CD4-positive, alpha-beta T cell treated with Interleukin-17A for 4 hours (primary cell): Measurements from ENCODE around the gene PTPN1.
"Not testable (repeated sequence)": the region's sequence is repeated elsewhere in the genome, so short reads cannot be mapped to it uniquely, and the experiment has no call there.

Source experiments
- DNase-seq: peaks from one replicate; pipeline ENCODE4 v3.0.0-alpha.2; 2020; ENCODE audit warnings: mixed read lengths

The PTPN1 gene

DNA sequence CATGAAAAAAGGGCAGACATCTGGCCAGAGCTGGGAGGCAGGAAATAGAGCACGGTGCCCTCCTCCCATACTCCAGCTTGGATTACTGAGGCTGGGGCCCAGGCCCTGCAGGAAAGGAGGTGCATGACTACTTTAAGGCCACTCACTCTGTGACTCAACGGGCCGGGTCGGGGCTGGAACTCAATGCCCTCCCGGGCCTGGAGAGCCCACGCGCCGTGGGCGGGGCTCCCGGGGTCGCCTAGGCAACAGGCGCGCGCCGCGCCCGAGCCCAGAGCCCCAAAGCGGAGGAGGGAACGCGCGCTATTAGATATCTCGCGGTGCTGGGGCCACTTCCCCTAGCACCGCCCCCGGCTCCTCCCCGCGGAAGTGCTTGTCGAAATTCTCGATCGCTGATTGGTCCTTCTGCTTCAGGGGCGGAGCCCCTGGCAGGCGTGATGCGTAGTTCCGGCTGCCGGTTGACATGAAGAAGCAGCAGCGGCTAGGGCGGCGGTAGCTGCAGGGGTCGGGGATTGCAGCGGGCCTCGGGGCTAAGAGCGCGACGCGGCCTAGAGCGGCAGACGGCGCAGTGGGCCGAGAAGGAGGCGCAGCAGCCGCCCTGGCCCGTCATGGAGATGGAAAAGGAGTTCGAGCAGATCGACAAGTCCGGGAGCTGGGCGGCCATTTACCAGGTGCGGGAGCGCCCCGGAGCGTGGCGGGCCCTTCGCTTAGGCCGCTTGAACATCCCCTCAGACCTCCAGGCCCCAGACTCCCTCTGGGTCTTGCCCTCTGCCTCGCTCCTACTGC, at the start of gene PTPN1:
Gene PTPN1, plus strand, starts transcription at position 461 of the 783 bp plus-strand sequence. Its CDS starts 145 bp downstream, at position 606.
- DNase-seq, result peak; percentile 99

DNA sequence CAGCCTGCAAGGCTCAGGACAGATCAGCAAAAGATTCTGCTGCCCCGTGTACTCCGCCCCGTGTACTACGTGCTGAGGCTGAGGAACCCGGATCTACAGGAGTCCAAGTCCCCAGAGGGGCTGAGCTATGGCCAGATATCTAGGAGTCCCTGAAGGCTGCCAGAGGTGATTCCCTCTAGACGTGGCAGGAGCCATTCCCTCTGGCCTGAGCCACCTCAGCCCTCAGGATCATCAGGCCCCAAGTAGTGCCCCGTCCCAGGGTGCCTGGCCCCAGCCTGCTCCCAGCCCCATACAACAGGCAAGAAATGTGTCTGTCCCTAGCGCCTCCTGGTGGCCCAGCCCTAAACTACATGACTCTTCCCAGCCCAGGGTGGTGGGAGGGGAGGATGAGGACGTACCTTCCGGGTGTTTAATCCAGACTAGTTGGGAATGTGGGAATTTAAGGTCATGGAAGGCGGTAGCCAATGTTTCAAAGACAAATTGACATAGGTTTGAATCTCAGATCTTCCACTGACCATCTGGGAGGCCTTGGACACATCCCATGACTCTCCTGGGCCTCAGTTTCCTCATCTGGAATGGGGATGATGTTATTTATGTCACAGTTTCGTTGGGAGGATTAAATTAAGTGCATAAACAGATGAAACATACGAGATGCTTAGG, 49.4 kb upstream of the PTPN1 start:
- peak; percentile 83 for DNase-seq

DNA sequence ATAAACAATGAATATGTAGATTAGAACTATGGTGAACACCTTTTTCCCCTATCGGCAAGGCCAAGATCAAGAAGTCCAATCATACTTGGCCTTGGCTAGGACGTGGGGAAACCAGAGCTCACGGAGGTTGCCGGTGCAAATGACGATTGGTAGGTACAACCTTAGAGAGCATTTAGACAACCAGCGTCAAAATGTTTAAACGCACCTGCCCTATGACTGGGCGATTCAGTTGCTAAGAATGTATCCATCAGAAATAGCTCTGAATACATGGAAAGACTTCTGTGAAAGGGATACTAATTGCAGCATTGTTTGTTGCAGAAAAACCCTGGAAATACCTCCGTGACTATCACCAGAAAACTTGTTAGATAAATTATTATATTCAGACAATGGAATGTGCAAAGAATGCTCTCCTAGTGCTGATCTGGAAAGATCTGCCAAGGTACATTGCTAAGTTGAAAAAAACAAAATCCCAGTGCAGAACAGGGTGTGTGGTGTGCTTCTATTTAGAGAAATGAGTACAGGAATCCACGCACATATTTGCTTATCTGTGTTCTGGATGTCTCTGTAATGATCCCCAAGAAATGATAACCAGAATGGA, 48.0 kb upstream of the PTPN1 start:
- DNase-seq, result no peak

DNA sequence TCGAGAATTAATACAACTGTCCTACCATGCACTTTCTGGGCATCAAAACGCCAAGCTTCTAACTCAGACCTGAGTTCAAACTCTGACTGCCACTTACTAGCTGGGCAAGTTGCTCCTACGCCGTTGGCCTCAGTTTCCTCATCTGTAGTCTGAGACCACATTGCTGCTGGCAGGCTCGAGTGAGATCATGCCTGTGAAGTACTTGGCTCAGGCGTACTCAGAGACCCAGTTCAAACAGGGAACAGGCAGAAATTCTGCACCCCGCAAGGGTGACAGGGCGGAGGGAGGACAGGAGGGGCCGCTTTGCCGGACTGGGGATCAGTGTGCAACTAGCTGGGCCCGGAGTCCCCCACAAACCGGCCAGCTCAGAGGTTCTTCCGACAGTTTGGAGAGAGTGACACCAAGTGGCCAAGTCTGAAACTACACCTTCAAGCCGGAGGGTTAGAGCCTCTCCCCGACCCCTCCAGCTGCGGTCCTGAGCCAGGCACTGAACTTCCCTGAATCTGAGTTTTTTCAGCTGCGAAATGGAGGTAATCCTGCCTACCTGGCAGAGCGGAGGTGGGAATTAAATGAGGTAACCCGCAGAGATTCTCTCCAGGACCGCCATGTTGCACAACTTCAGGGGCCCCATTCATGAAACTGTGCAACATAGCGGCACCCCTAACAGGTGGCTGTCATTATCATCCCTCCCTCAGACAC, 46.0 kb upstream of the PTPN1 start:
- DNase-seq, result peak; percentile 65

DNA sequence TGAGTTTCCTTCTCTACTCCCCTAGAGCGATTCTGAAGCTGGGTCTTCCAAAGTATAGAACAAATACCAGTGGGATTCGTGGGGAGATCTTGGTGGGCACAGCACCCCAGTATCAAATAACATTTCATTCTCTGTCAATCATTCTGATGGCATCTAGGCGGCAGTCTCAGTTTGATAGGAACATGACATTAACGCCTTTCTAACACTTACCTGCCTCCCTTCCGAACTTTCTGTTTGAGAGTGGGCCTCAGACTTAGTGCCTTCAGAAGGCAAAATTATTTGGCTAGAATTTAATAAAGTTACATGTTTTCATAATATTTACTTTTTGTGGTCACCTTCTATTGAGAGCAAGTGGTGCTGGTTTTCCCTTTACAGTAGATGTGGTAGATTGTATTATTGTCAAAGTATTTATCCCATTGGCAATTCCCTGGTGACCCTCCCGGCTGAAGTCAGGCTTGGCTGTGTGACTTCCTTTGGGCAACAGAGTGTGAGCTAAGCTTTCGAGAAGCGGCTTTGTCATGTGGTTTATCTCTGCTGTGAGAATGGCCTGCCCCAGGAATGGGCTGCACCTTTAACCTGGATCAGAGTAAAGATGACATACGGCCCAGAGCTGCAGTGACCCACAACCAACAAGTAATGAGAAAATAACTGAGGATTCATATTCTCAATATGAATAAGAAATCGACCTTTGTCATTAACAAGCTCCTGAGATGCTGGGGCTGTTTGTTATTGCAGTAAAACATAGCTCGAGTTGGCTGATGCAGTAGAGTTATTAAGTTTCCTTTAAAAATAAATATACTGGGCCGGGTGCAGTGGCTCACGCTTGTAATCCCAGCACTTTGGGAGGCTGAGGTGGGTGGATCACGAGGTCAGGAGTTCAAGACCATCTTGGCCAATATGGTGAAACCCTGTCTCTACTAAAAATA, 45.2 kb upstream of the PTPN1 start:
- DNase-seq, result no peak

DNA sequence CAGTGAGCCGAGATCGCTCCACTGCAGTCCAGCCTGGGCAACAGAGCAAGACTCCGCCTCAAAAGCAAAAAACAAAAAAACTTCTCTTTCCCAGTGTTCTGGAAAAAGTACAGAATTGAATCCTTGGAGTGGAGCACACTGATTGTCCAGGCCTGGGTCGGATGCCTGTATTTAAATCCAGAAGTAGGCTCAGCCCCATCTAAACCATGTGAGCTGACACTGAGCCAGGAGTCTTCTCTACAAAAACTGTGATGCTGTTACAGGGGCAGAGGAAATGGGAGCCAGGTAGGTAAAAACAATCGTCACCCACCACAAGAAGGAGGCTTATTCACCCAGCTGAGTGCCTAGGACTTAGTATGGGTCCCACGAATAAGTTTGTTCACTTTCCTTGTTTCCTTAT, 43.0 kb upstream of the PTPN1 start:
- DNase-seq, result no peak

DNA sequence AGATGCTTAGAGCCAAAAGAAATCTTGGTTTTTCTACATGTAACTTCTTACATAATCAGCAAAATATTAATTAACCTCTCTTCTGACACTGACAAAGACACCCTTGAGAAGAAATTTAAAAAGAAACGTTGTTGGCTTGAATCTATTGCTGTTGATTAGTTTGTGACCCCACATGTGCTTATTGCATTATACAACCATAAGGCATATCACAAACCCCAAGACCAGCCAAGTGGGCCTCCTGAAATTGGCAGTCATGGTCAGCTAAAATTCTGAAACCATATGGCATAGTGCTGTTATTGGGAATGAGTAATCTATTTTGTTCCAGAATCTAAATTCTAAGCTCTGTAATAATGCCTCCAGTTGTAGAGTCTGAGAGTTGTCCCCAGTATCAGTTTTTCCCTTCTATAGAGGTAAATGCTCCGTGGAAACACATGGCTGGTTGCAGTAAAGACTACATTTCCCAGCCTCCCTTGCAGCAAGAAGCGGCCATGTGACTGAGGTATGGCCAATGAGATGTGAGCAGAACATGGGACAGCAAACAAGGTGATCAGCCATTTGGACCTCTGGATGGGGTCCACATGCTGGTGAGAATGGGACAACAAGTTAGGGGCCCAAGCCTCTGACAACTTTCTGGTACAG, 42.3 kb upstream of the PTPN1 start:
- peak; percentile 26 for DNase-seq

DNA sequence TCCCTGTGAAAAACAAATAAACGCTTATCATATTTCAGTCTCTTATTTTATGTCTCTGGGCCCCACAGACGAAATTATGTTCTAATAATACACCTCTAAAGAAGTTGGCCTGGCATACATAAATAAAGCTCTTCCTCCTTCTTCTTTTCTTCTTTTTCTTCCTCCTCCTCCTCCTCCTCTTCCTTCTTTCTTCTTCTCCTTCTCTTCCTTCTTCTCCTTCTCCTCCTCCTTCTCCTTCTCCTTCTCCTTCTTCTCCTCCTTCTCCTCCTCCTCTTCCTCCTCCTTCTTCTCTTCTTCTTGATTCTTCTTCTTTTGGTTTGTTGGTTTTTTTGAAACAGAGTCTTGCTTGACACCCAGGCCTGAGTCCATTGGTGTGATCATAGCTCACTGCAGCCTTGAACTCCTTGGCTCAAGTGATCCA, 41.8 kb upstream of the PTPN1 start:
- DNase-seq, result no peak

DNA sequence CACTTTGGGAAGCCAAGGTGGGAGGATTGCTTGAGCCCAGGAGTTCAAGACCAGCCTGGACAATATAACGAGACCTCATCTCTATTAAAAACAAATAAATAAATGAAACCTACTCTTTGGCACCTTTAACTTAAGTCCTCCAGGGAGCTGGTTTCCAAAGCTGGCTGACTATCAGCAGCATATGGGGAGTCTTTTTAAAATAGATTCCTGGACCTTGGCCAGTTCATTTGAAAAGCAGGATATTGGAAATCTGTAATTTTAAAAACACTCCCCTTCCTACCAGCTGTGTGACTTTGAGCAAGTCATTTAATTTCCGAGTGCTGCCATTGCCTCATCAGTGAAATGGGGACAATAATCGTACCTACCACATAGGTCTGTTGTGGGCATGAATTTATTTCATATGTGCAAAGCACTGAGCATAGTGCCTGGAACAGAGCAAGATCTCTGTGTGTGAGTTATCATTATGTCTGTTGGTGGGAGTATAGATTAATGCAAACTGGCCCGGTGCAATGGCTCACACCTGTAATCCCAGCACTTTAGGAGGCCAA, 40.9 kb upstream of the PTPN1 start:
- no peak for DNase-seq

DNA sequence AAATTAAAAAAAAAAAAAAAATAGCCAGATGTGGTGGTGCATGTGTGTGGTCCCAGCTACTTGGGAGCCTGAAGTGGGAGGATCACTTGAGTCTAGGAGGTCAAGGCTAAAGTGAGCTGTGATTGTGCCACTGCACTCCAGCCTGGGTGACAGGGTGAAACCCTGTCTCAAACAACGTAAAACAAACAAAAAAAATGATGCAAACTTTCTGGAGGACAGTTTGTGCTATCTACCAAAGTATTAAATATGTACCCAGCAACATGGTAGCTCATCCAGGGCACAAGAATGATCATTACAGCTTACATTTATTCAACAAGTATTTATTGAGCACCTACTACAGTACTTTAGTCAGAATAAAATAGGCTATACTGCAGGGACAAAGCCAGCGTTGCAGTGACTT, 40.4 kb upstream of the PTPN1 start:
- DNase-seq, result no peak

DNA sequence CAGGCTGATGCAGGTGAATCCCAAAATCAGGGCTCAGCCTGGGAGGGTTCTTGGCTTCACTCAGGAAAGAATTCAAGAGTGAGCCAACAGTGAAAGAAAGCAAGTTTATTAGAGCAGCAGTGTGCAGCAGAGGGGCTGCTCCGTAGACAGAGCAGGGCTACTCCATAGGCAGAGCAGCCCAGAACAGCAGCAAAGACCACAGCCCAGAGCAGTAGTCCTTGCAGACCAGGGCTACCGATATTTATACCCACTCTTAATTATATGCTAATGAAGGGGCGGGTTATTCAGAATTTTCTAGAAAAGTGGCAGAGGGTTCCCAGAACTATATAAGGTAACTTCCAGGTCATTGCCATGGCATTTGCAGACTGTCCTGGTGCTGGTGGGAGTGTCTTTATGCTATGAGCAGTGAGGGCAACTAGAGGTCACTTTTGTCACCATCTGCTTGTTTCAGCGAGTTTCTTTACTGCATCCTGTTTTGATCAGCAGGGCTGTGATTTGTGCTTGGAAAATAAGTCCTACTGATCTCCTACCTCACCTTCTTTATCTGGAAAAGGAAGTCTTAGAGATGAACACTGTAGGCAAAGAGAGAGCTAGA, 39.8 kb upstream of the PTPN1 start:
- DNase-seq, result no peak

DNA sequence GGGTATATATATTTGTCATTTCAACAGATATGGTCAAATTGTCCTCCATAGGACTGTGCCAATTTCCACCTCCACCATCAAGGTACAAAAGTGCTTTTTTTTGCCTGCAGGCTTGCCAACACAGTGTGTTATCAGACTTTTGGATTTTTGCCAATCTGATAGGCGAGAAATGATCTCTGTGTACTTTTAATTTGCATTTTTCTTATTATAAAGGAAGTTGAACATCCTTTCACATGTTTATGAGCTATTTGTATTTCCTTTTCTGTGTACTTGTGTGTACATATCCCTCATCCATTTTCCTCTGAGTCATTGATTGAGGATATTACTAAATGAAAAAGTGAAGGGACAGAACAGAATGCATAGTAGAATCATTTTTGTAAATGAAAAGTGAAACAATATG, 39.0 kb upstream of the PTPN1 start:
- DNase-seq, result no peak

DNA sequence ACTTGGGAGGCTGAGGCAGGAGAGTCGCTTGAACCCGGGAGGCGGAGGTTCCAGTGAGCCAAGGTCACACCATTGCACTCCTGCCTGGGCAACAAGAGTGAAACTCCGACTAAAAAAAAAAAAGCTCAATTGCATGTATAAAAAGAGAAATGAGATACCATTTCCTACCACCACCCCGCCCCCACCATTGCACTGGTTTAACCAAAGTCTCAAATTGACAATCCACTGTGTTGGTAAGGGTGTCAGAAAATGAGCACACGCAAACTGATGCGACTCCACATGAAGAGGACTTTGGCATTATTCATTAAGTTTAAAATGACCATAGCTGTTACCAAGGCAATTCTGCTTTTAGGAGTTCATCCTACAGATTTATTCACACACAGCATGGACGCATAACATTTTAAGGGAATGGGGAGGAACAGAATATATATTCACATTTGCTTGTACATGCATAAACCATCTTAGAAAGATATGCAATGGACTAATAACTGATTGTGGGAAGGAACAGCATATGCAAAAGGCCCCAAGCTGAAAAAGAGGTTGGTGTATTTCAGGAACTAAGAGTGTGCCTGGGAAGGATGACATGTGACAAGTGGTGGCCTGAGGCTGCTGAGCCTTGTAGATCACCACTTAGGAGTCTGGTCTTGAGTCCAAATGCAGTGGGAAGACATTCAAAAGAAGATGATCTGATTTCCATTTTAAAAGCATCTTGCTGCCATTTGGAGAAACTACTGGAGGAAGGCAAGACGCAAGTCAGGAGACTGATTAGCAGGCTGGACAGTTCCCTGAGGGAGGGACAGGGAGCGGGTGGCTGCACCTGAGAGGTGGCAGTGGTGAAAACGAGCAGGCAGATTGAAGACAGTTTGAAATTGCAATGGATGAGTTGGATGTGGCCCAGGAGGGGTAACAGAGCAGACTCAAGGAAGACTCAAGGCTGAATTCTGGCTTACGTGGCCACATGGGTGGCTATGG, 37.2 kb upstream of the PTPN1 start:
- no peak for DNase-seq

DNA sequence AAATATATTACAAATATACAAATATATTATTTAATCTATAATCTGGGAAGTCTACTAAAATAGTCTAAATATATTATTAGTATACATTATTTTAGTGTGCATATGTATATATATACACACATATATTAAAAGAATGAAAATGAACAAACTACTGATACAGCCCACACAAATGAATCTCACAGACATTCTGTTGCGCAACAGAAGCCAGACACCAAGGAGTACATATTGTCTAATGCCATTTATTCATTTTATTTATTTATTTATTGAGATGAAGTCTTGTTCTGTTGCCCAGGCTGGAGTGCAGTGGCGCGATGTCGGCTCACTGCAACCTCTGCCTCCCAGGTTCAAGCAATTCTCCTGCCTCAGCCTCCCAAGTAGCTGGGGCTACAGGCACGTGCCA, 35.8 kb upstream of the PTPN1 start:
- DNase-seq, result not testable (repeated sequence)

DNA sequence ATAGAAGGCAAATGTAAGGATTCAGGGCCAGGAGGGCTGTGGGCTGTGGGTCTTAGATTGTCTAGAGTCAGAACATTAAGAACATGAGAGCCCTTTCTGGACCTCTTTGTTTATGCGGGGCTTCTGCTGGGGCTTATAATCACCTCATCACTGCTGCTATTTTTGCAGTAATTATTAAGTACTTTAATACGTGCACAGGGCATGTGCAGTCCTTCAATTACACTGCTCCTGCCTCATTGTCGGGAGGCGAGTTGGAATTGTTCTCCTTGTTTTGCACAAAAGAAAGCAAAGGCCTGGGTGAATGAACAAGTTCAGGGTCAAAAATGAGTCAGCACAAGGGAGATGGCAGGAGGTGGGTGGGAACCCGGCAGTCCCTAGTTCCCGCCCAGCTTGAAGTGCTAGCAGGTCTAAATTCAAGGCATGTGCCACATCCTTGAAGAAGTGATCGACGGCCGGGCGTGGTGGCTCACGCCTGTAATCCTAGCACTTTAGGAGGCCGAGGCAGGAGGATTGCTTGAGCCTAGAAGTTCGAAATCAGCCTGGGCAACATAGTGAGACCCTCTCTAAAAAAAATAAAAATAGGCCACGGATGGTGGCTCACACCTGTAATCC, 34.4 kb upstream of the PTPN1 start:
- DNase-seq, result no peak

DNA sequence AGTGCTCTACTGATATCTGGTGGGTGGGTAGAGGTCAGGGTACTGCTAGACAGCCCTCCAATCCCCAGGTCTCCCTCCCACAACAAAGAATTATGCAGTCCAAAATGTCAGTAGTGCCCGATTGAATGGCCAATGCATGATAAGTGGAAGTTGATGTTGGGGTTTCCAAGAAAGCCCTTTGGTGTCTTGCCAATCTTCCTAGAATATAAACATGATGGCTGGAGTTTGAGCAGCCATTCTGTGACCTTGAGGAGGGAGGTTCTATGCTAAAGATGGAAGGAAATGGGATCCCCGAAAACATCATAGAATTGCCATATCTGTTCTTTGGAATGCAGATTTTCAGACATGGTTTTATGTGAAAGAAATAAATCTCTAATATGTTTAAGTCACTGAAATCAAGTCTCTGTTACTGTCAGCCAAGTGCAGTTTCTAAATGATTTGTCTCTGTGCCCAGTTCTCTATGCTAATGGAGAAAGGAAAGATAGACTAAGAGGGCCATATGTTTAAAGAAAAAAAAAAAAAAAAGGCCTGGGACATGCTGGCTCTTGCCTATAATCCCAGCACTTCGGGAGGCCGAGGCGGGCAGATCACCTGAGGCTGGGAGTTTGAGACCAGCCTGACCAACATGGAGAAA, 32.8 kb upstream of the PTPN1 start:
- no peak for DNase-seq

DNA sequence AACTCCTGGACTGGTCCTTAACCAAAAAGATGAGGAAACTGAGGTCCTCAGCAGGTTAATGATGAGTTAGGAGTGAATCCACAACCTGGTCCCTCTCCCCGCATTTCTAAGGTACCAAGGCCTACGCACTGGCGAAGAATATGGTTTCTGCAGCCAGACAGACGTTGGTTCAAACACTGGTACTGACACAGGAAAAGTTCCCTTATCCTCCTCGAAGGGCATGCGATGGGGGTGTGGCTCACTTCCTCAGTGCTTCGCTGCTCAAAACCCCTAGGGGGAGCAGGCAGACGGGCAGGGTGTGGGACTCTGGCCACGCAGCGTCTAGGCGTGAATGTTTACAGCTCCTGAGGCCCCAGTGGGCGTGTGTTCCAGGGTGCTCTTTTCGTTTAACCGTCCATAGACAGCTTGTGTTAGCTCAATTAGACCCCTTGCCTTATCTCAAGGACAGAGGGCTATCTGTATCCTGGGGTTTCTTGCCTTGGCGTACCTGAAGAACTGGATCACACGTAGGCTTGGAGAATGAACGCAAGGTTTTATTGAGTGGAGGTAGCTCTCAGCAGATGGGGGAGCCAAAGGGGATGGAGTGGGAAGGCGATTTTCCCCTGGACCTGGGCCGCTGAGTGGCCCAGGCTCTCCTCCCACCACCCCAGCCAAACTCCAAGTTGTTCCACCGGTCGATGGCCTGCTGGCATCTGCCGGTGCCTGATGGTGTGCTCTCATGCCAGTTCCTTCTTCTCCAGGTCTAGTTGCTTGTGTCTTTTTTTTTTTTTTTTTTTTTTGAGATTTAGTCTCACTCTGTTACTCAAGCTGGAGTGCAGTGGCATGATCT, 31.8 kb upstream of the PTPN1 start:
- DNase-seq, result peak; percentile 81

DNA sequence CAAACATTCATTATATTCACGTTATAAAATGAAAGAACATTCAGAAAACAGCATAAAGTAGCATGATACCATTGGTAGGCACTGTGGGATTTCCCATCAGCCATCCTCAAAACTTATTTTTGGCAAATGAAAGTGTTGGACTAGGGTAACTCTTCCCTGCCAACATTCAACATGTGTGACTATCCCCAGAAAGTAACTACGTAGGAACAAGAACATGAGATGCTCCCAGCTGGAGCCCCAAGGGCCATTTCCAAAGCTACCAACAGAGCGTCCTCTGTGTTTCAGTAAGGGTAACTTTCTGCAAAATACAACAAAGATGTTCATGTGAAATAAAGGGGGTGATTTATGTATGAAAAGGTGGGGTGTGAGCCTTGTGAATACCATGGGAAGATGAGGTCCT, 28.4 kb upstream of the PTPN1 start:
- DNase-seq, result no peak
